HEK293 (cell line): ENCODE measurements around the gene C3orf20.

Experiments used
- CTCF ChIA-PET: fragments of 350-600 bp; formaldehyde crosslinking; extraction: SDS; loops from one replicate; lab custom pipeline; 2021; ENCODE audit warnings: antibody characterized with exemption; lab: Yijun Ruan, JAX
- POLR2A ChIA-PET: fragments of 300-600 bp; formaldehyde crosslinking; extraction: SDS; loops from one replicate; lab custom pipeline; 2020; ENCODE audit warnings: antibody characterized with exemption, inconsistent platforms; lab: Yijun Ruan, JAX
- H3K27ac ChIP-seq: fragments of 200-500 bp; sonication (Bioruptor generic); 2 replicates; pipeline ENCODE4 v1.5.1; 2014; ENCODE audit warnings: low read depth, low read length, control low read depth, inconsistent platforms; ENCODE audit errors: extremely low read depth
- H3K36me3 ChIP-seq, 2 experiments: fragments of 200-500 bp in 1 of 2; sonication (Bioruptor generic) in 1 of 2; 1 replicate in 1 of 2; 2 replicates in 1 of 2; pipeline ENCODE4 v1.5.1; 2014 to 2017; ENCODE audit warnings: inconsistent platforms in 2 of 2, low read length in 2 of 2; ENCODE audit not compliant: control insufficient read depth in 2 of 2, insufficient read depth in 1 of 2
- H3K4me1 ChIP-seq: fragments of 200-500 bp; sonication (Bioruptor generic); 2 replicates; pipeline ENCODE4 v1.5.1; 2014; ENCODE audit warnings: mild to moderate bottlenecking, low read length, inconsistent platforms; ENCODE audit not compliant: control insufficient read depth, insufficient read depth
- H3K4me3 ChIP-seq: 2 replicates; pipeline ENCODE4 v1.5.1; 2011; ENCODE audit warnings: low read depth, mild to moderate bottlenecking, control low read depth, low read length, moderate library complexity
- H3K9me3 ChIP-seq: fragments of 200-500 bp; sonication (Bioruptor generic); 2 replicates; pipeline ENCODE4 v1.5.1; 2014; ENCODE audit warnings: low read depth, low read length, inconsistent platforms; ENCODE audit not compliant: control insufficient read depth, insufficient read depth
- GFI1B ChIP-seq: fragments of 450-650 bp; formaldehyde crosslinking; IDR thresholded peaks from 2 replicates; pipeline ENCODE4 v1.5.1; 2016; ENCODE audit warnings: missing biosample characterization, missing genetic modification characterization
- KLF17 ChIP-seq: fragments of 450-650 bp; formaldehyde crosslinking; IDR thresholded peaks from 2 replicates; pipeline ENCODE4 v1.5.1; 2016; ENCODE audit warnings: missing biosample characterization, missing genetic modification characterization
- PRDM1 ChIP-seq: fragments of 450-650 bp; formaldehyde crosslinking; IDR thresholded peaks from 2 replicates; pipeline ENCODE4; 2016; ENCODE audit warnings: missing biosample characterization, missing genetic modification characterization
- RBAK ChIP-seq: fragments of 450-650 bp; formaldehyde crosslinking; IDR thresholded peaks from 2 replicates; pipeline ENCODE4 v1.5.1; 2016; ENCODE audit warnings: missing biosample characterization, missing genetic modification characterization
- REST ChIP-seq: fragments of 450-650 bp; formaldehyde crosslinking; IDR thresholded peaks from 2 replicates; pipeline ENCODE4 v1.5.1; 2016; ENCODE audit warnings: missing biosample characterization, missing genetic modification characterization
- ZEB2 ChIP-seq: fragments of 450-650 bp; formaldehyde crosslinking; IDR thresholded peaks from 2 replicates; pipeline ENCODE4 v1.5.1; 2016; ENCODE audit warnings: missing biosample characterization, missing genetic modification characterization
- ZFP41 ChIP-seq: fragments of 450-650 bp; formaldehyde crosslinking; IDR thresholded peaks from 2 replicates; pipeline ENCODE4 v1.5.1; 2016; ENCODE audit warnings: missing biosample characterization, missing genetic modification characterization, borderline replicate concordance
- ZNF132 ChIP-seq: fragments of 450-650 bp; formaldehyde crosslinking; IDR thresholded peaks from 2 replicates; pipeline ENCODE4 v1.5.1; 2017; ENCODE audit warnings: missing biosample characterization, missing genetic modification characterization, borderline replicate concordance
- ZNF146 ChIP-seq: fragments of 450-650 bp; formaldehyde crosslinking; IDR thresholded peaks from 2 replicates; pipeline ENCODE4 v1.5.1; 2016; ENCODE audit warnings: missing biosample characterization, missing genetic modification characterization
- ZNF157 ChIP-seq: fragments of 450-650 bp; formaldehyde crosslinking; IDR thresholded peaks from 2 replicates; pipeline ENCODE4 v1.5.1; 2016; ENCODE audit warnings: missing biosample characterization, missing genetic modification characterization
- ZNF23 ChIP-seq: fragments of 450-650 bp; formaldehyde crosslinking; IDR thresholded peaks from 2 replicates; pipeline ENCODE4 v1.5.1; 2016; ENCODE audit warnings: missing biosample characterization, missing genetic modification characterization, borderline replicate concordance
- ZNF426 ChIP-seq: fragments of 450-650 bp; formaldehyde crosslinking; IDR thresholded peaks from 2 replicates; pipeline ENCODE4 v1.5.1; 2017; ENCODE audit warnings: missing biosample characterization, missing genetic modification characterization, mild to moderate bottlenecking, inconsistent platforms, moderate library complexity
- ZNF561 ChIP-seq: fragments of 450-650 bp; IDR thresholded peaks from 2 replicates; pipeline ENCODE4 v1.5.1; 2018; ENCODE audit warnings: missing biosample characterization, missing genetic modification characterization, borderline replicate concordance
- ZNF585B ChIP-seq: fragments of 450-650 bp; formaldehyde crosslinking; IDR thresholded peaks from 2 replicates; pipeline ENCODE4 v1.5.1; 2016; ENCODE audit warnings: missing biosample characterization, missing genetic modification characterization
- ZNF791 ChIP-seq: fragments of 450-650 bp; formaldehyde crosslinking; IDR thresholded peaks from 2 replicates; pipeline ENCODE4 v1.5.1; 2016; ENCODE audit warnings: missing biosample characterization, missing genetic modification characterization
- ZNF843 ChIP-seq: fragments of 450-650 bp; formaldehyde crosslinking; IDR thresholded peaks from 2 replicates; pipeline ENCODE4 v1.5.1; 2016; ENCODE audit warnings: missing biosample characterization, missing genetic modification characterization
- ZSCAN18 ChIP-seq: fragments of 450-650 bp; formaldehyde crosslinking; IDR thresholded peaks from 2 replicates; pipeline ENCODE4 v1.5.1; 2016; ENCODE audit warnings: missing biosample characterization, missing genetic modification characterization
- ZSCAN5A ChIP-seq: fragments of 450-650 bp; formaldehyde crosslinking; IDR thresholded peaks from 2 replicates; pipeline ENCODE4 v1.5.1; 2016; ENCODE audit warnings: missing biosample characterization, missing genetic modification characterization

The C3orf20 gene

DNA sequence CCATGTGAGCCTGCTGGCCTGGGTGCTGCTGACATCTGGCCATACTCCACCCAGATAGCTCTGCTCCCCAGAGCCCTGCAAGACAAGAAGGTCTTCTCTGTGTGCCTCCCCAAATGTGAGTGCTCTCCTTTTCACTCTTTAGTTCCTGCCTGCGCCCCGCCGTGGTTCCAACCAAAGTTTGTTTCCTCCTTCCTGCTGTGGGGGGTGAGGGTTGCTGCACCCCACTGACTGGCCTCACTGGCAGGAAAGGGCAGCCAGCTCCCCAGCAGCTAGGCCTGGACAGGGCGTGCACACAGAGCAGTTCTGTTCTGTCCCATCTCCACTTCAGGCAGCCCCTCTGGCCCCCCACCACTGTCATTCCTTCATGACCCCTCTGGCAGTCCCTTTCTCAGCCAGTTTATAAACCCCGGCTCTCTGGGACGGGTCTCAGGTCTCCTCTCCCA, 28.8 kb upstream of the C3orf20 start:
- POLR2A ChIA-PET: no interaction called here
- CTCF ChIA-PET: interaction anchor here (0.5 to 0.7 kb wide), 2 partner anchors 133 to 1351 kb away, joined by 3 read pairs; no protein-coding TSS in a partner anchor
- Histone ChIP-seq H3K4me1 (no peaks in the 10 kb centered on the region), H3K9me3 (no peaks in the 10 kb centered on the region), H3K27ac (no peak overlapping the region), H3K36me3 (no peaks in the 10 kb centered on the region), H3K4me3 (no peak overlapping the region)
- TF ChIP-seq ZNF157: no peak
- TF ChIP-seq ZSCAN5A (tag by site-specific recombination): no peak
- TF ChIP-seq GFI1B: no peak
- TF ChIP-seq ZSCAN18: no peak
- TF ChIP-seq RBAK (tag by site-specific recombination): no peak
- TF ChIP-seq ZNF146: no peak
- TF ChIP-seq ZNF561 (tag by site-specific recombination): no peak
- TF ChIP-seq ZEB2 (tag by site-specific recombination): no peak
- no peak for TF ChIP-seq ZNF843 (tag by site-specific recombination)
- no peak for TF ChIP-seq ZFP41 (tag by site-specific recombination)
- TF ChIP-seq ZNF585B (tag by site-specific recombination): no peak
- no peak for TF ChIP-seq ZNF132 (tag by site-specific recombination)

- CTCF ChIA-PET: interaction anchor here (0.5 to 0.8 kb wide), 3 partner anchors 12 to 525 kb away, joined by 3 to 4 read pairs (median 4); no protein-coding TSS in a partner anchor
- Histone ChIP-seq H3K4me3 (no peak overlapping the region), H3K4me1 (no peaks in the 10 kb centered on the region), H3K36me3 (no peaks in the 10 kb centered on the region), H3K27ac (no peak overlapping the region), H3K9me3 (no peaks in the 10 kb centered on the region)
- POLR2A ChIA-PET: no interaction called here
- TF ChIP-seq ZNF791 (tag by site-specific recombination) (no peak), ZNF426 (tag by site-specific recombination) (no peak), GFI1B (no peak), REST (0 out of 2 replicates have a peak, but pooled peaks have one; percentile 19), PRDM1 (0 out of 2 replicates have a peak, but pooled peaks have one; percentile 9), ZNF23 (no peak), KLF17 (tag by site-specific recombination) (no peak)
- TF ChIP-seq, all 188 proteins: peak for 2
These were observed 28.1 kb upstream of the C3orf20 start for GRCh38 chr3:14646589-14647413.
